Stomach (tissue), 4 donors: ENCODE measurements around the gene GRIA3.
A peak's percentile ranks its signal among the peaks of the same experiment; 100 is the strongest.

ENCODE experiments used
- EP300 ChIP-seq: sonication (generic); formaldehyde crosslinking; IDR thresholded peaks from one replicate; pipeline ENCODE4 v1.6.1; 2017; ENCODE audit warnings: antibody characterized with exemption
- POLR2A ChIP-seq, 4 donors: fragments of 450-650 bp; IDR thresholded peaks; one replicate each; pipeline ENCODE4 v1.6.1; 2016; ENCODE audit warnings: antibody characterized with exemption in 4 of 4, control low read depth in 2 of 4, mild to moderate bottlenecking in 1 of 4, moderate library complexity in 1 of 4
- POLR2AphosphoS5 ChIP-seq, 3 donors: sonication (generic); formaldehyde crosslinking; IDR thresholded peaks; one replicate each; pipeline ENCODE4 v1.6.1; 2016; ENCODE audit warnings: antibody characterized with exemption in 3 of 3
- TF ChIP-seq, protein P1 (sequence below), 7 experiments: fragments of 450-650 bp in 4 of 7; fragments of 200-600 bp in 3 of 7; sonication (generic) in 3 of 7; IDR thresholded peaks; one replicate each; pipeline ENCODE4 v1.5.1; 2016 to 2019; ENCODE audit warnings: antibody characterized with exemption in 7 of 7, control low read depth in 2 of 7, mild to moderate bottlenecking in 1 of 7

DNA sequence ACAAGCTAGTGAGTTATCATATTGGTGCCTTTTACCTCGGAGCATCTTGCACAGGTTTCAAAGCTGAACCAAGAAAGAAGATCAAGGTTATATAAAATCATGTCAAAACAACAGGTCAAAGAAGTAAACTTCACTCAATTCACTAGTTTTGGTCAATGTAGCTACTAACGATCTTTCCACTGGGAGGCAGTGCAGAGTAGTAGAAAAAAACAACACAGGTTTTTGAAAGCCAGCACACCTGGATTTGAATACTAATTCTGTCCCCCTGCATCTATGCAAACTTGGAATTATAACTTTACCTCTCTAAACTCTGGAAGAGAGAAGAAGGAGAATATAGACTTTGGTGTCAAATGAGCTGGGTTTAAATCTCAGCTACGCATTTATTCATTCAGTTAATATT is 266.1 kb downstream of the GRIA3 start:
- TF ChIP-seq, protein P1, sequence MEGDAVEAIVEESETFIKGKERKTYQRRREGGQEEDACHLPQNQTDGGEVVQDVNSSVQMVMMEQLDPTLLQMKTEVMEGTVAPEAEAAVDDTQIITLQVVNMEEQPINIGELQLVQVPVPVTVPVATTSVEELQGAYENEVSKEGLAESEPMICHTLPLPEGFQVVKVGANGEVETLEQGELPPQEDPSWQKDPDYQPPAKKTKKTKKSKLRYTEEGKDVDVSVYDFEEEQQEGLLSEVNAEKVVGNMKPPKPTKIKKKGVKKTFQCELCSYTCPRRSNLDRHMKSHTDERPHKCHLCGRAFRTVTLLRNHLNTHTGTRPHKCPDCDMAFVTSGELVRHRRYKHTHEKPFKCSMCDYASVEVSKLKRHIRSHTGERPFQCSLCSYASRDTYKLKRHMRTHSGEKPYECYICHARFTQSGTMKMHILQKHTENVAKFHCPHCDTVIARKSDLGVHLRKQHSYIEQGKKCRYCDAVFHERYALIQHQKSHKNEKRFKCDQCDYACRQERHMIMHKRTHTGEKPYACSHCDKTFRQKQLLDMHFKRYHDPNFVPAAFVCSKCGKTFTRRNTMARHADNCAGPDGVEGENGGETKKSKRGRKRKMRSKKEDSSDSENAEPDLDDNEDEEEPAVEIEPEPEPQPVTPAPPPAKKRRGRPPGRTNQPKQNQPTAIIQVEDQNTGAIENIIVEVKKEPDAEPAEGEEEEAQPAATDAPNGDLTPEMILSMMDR (IDR thresholded peaks at IDR 0.05), result peak in 1 of 7 experiments; percentile 20
- TF ChIP-seq POLR2AphosphoS5 (IDR thresholded peaks at IDR 0.05) (no peak), POLR2A (IDR thresholded peaks at IDR 0.05) (no peak), EP300 (no peak)
